GM12891 (cell line): Measurements from ENCODE around the gene PPM1E.
A peak's percentile ranks its signal among the peaks of the same experiment; 100 is the strongest.

Experiments
- DNase-seq: peaks from one replicate; pipeline ENCODE4 v3.0.0; 2011; ENCODE audit warnings: low spot score; ENCODE audit not compliant: insufficient read length
- FAIRE-seq: peaks from 2 replicates; lab custom pipeline; 2011; peaks lifted over from hg19 to GRCh38; lab: Jason Lieb, UNC
- PAX5 ChIP-seq: IDR thresholded peaks from 2 replicates; pipeline ENCODE4 v1.6.1; 2011; ENCODE audit warnings: low read length, moderate library complexity, mild to moderate bottlenecking; ENCODE audit not compliant: insufficient read depth, severe bottlenecking
- POLR2A ChIP-seq: IDR thresholded peaks from 2 replicates; pipeline ENCODE4 v1.6.1; 2011; ENCODE audit warnings: low read depth, low read length, control low read depth
- POLR2AphosphoS5 ChIP-seq: IDR thresholded peaks from 2 replicates; pipeline ENCODE4 v1.6.1; 2011; ENCODE audit warnings: low read depth, low read length, control low read depth
- POU2F2 ChIP-seq: IDR thresholded peaks from 2 replicates; pipeline ENCODE4 v1.6.1; 2011; ENCODE audit warnings: low read depth, mild to moderate bottlenecking, control low read depth, low read length, moderate library complexity
- SPI1 ChIP-seq: IDR thresholded peaks from 2 replicates; pipeline ENCODE4 v1.6.1; 2011; ENCODE audit warnings: low read depth, low read length, control low read depth
- TAF1 ChIP-seq: IDR thresholded peaks from 2 replicates; pipeline ENCODE4 v1.6.1; 2011; ENCODE audit warnings: low read depth, low read length, control low read depth

Gene PPM1E

DNA sequence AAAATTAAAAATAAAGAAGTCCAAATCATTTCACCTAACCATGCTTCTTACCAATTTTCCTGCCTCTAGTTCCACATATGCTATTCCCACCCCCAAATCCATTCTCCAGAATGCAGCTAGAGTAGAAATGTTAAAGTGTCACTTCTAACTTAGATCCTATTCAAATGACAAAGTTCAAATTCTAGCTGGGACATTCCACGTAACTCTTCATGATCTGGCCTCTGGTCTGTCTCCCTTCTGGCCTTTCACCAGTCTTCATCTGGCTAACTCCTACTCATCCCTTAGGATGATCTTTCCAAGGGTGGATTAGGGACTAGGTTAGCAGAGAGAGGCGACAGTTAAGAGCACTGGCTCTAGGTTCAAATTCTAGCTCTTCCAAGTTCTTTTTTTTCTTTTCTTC is 253.1 kb downstream of the PPM1E start:
- DNase-seq (no peak), FAIRE-seq (no peak)
- TF ChIP-seq SPI1 = no peak
- no peak for TF ChIP-seq PAX5
- no peak for TF ChIP-seq POU2F2
- no peak for TF ChIP-seq POLR2A
- TF ChIP-seq TAF1 = no peak
- TF ChIP-seq POLR2AphosphoS5 = no peak

DNA sequence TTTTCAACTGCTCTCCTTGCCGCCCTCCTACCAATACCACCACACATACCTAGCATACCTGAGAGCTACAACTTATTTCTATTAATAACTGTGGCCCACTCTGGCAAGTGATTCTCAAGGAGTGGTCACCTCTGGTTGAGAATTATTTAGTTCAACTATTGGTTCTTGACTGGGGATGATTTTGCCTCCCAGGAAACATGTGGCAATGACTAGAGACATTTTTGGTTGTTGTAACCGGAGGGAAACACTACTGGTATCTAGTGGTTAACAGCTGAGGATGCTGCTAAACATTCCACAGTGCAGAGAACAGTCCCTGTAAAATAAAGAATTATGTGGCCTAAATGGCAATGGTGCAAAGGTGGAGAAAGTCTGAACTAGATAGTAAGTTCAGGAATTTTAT is 254.4 kb downstream of the PPM1E start:
- FAIRE-seq (no peak), DNase-seq (no peak)
- TF ChIP-seq PAX5 (no peak), POLR2A (no peak), TAF1 (no peak), SPI1 (no peak), POU2F2 (no peak), POLR2AphosphoS5 (no peak)

DNA sequence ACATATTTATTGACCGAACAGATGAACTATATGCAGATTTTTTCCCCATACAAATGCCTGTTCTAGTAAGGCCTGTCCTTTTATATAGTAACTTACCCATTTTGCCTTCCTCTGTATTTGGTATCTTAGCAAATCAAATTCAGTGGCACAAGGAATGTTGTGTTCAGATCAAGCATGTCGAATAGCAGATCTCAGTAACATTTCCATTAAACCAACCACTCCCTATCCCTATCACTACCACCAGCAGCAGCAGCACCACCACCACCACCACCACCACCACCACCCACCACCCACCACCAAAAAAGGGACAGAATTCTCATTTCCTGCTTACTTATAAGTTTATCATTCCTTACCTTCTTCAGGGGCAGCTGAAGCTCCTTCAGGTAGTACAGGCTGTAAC is 256.3 kb downstream of the PPM1E start:
- DNase-seq = no peak

DNA sequence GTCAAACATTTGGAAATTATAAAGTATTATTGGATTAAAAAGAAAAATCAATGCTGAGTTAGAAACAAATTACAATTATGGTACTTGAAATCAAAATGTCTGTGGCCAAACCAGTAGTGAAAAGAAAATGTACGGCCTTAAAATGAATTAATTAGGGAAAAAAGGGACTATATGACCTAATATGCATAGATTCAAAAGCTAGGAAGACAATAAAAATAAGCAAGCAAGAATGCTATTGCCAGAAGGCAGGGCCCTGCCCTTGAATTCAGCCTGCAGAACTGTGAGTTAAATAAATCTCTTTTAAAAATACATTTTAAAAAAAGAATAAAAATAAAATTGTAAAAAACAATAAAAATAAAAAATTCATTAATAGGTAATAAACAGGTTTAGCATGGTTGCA is 262.4 kb downstream of the PPM1E start:
- DNase-seq = no peak
- no peak for TF ChIP-seq SPI1
- FAIRE-seq = no peak

More for the DNA sequence above, 256.3 kb downstream of the PPM1E start:
- TF ChIP-seq TAF1 = no peak
- no peak for TF ChIP-seq PAX5
- TF ChIP-seq POLR2A = no peak
- FAIRE-seq = peak; percentile 31

DNA sequence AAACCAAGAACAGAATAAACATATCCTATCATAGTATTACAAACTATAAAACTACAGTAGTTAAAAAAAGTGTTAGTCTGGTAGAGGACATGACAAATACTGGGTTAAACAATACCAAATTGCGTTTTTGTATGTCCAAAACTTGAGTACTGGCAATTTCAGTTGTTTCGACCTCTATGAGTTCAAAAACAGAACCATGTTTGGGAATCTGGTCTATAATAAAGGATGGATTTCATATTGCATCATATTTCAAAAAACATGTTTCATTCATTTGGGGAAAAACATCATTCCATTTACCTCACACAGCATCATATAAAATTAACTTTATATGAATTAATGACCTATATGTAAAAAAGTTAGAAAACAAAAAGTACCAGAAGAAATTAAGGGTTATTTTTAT is 269.3 kb downstream of the PPM1E start:
- no peak for TF ChIP-seq POLR2AphosphoS5
- TF ChIP-seq TAF1 = no peak
- TF ChIP-seq POU2F2 = no peak
- TF ChIP-seq PAX5 = no peak
- no peak for TF ChIP-seq SPI1
- TF ChIP-seq POLR2A = no peak
- DNase-seq (no peak), FAIRE-seq (no peak)

DNA sequence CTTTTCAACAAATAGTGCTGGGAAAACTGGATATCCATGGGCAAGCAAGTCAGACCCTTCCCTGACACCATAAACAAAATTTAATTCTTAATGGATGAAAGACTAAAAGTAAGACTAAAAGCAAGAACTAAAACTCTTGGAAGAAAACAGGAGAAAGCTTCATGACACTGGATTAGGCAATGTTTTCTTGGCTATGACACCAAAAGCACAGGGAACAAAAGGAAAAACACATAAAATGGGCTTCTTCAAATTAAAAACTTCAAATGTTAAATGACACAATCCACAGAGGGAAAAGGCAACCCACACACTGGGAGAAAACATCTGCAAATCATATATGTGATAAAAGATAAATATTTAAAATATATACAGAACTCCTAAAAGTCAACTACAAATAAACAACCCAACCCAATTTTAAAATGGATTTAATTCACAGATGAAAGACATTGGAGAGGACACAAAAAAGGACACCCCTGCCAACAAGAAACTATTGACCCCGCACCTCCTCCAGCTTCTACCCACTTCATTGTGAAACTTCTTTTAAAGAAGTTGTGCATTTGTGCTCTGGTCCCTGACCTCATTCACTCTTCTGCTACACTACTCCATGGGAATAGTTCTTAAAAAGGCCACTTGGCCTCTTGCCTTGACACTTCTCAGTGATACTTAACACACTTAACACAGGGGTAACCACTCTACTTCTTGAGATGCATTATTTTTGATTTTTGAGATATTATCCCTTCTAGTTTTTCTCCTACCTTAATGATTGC is 270.7 kb downstream of the PPM1E start:
- DNase-seq = no peak
- FAIRE-seq = peak; percentile 33
- TF ChIP-seq POU2F2 (no peak), SPI1 (no peak), TAF1 (no peak), POLR2AphosphoS5 (no peak), POLR2A (no peak), PAX5 (no peak)

DNA sequence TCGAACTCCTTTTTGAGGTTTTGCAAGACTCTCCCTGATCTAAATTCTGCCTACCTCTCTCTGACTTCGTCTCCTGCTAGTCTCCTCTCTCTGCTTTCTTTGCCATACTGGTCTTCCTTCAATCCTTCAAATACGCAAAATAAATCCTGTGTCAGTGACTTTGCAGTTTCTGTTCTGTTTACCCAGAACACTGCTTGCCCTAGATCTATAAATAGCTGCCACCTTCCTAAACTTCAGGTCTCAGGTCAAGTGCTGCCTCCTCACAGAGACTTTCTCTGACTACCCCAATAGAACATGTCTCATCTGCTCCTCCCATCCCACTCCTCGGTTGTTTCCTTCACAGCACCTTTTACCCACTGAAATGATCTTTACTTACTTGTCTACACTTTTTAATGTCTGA is 272.1 kb downstream of the PPM1E start:
- peak; percentile 73 for FAIRE-seq
- TF ChIP-seq PAX5 (no peak), SPI1 (no peak), POLR2A (no peak), TAF1 (no peak)
- no peak for DNase-seq

DNA sequence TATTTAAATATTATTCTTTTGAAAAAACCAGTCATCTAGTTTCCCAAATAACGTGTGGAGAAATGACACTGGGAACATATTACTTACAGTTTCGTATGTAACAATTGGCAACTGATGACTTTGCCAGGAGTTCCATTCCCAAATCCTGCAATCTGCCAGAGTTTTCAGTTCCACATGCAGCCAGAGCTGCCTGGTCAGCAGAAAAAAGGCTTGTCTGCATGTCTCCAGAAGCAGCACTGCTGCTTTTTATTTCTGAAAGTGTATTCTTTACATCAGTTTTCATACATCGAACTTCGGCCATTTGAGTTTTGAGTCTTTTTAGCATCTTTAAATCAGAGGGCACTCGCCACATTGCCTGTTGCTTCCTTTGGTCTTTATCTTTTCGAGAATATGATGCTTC is 272.7 kb downstream of the PPM1E start:
- TF ChIP-seq POLR2AphosphoS5 (no peak), POU2F2 (no peak), PAX5 (no peak), POLR2A (no peak)
- peak; percentile 28 for FAIRE-seq
- DNase-seq = no peak

DNA sequence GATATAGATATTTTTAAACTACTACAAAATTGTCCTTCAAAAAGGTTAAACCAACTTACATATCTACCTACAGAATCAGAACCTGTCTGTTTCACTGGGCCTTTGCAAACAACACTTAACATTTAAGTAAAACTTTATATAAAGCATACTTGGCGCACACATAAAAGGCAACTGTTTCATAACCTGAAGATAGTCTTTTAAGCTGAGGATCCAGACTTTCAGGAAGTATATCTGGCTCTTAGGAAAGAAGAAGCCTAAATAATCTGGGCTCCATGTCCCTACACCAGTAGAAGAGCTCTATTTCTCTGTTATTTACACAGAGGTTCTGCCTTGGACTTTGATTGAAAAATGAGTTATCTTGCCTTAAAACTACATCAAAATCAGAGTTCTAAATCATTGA is 275.2 kb downstream of the PPM1E start:
- TF ChIP-seq TAF1 (no peak), POLR2AphosphoS5 (no peak), SPI1 (no peak)
- DNase-seq (no peak), FAIRE-seq (no peak)
